ENCODE data around the gene SLC30A2.

GRCh38 chr1:26025060-26025459 lies 20.9 kb downstream of the SLC30A2 start:
- no peak for TF ChIP-seq CTCF (IDR thresholded peaks at IDR 0.05)
- no peak for TF ChIP-seq POLR2AphosphoS5 (IDR thresholded peaks at IDR 0.05)
